ENCODE measurements around the gene SLC49A4.

The SLC49A4 gene

GRCh38 chr3:122777563-122777962 is 17.3 kb upstream of the SLC49A4 start:
- no peaks in the 10 kb centered on the region for H3K27me3 ChIP-seq
- H3K4me1 ChIP-seq (ENCODE audit: control insufficient read depth in 1 of 2, insufficient read depth in 1 of 2, low read depth in 1 of 2, low read length in 1 of 2), result peaks cover 12 to 16% of the 10 kb centered on the region in 2 experiments
- TF ChIP-seq, protein P1, sequence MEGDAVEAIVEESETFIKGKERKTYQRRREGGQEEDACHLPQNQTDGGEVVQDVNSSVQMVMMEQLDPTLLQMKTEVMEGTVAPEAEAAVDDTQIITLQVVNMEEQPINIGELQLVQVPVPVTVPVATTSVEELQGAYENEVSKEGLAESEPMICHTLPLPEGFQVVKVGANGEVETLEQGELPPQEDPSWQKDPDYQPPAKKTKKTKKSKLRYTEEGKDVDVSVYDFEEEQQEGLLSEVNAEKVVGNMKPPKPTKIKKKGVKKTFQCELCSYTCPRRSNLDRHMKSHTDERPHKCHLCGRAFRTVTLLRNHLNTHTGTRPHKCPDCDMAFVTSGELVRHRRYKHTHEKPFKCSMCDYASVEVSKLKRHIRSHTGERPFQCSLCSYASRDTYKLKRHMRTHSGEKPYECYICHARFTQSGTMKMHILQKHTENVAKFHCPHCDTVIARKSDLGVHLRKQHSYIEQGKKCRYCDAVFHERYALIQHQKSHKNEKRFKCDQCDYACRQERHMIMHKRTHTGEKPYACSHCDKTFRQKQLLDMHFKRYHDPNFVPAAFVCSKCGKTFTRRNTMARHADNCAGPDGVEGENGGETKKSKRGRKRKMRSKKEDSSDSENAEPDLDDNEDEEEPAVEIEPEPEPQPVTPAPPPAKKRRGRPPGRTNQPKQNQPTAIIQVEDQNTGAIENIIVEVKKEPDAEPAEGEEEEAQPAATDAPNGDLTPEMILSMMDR (IDR thresholded peaks at IDR 0.05), result no peak
- no peaks in the 10 kb centered on the region for H3K9me3 ChIP-seq
- H3K4me3 ChIP-seq (ENCODE audit: low read depth in 1 of 2, low read length in 1 of 2), result no peak overlapping the region
- H3K27ac ChIP-seq, result no peak overlapping the region
- peaks cover 8% of the 10 kb centered on the region for H3K36me3 ChIP-seq

DNA sequence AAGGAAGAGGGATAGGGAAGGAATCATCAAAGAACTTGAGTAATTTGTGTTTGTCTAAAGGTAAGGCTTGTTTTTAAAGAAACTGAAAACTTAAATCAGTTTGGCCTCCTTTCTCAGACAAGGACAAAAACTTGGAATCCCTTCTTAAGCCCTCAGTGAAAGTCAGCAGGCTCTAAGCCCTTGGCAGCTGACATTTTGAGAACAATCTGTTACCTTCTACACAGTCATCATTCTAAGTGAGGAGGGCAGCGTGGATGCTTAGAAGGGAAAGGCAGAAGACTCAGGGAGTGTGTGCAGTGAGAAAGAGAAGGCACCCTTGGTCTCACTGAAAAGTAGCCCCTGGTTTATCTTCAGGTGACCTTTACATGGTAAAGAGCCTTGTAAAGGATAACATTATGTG is 12.1 kb upstream of the SLC49A4 start:
- TF ChIP-seq, protein P1 (IDR thresholded peaks at IDR 0.05), result no peak

DNA sequence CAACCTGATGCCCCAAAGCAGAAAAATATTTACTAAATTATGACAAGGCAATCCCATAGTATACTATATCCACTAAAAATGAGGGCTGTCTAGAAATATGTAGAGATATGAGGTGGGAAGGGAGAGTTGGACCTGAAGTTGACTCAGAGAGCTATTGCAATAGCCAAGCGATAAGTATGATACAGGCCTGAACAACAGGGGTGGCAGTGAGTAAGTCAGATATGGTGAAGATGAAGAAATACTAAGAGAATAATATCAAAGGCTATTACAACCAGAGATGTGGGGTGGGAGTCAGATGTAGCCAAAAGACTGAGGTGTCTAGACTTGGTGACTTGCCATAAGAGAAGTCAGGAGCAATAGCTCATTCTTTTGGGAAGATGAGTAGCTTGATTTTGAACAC is 10.4 kb upstream of the SLC49A4 start:
- peak overlapping the region; percentile 13 for H3K27ac ChIP-seq
- no peaks in the 10 kb centered on the region for H3K36me3 ChIP-seq
- H3K4me1 ChIP-seq (ENCODE audit: control insufficient read depth in 1 of 2, insufficient read depth in 1 of 2, low read depth in 1 of 2, low read length in 1 of 2), result peaks cover 12 to 18% of the 10 kb centered on the region in 2 experiments
- H3K27me3 ChIP-seq, result no peaks in the 10 kb centered on the region
- TF ChIP-seq, protein P1 (IDR thresholded peaks at IDR 0.05), result no peak
- no peaks in the 10 kb centered on the region for H3K9me3 ChIP-seq
- no peak overlapping the region for H3K4me3 ChIP-seq (ENCODE audit: low read depth in 1 of 2, low read length in 1 of 2)

More for the DNA sequence above, 12.1 kb upstream of the SLC49A4 start:
- H3K9me3 ChIP-seq, result no peaks in the 10 kb centered on the region
- H3K4me3 ChIP-seq (ENCODE audit: low read depth in 1 of 2, low read length in 1 of 2), result no peak overlapping the region
- H3K36me3 ChIP-seq, result no peaks in the 10 kb centered on the region
- peak overlapping the region; percentile 38 for H3K27ac ChIP-seq
- peaks cover 0 to 2% of the 10 kb centered on the region in 2 experiments for H3K4me1 ChIP-seq (ENCODE audit: control insufficient read depth in 1 of 2, insufficient read depth in 1 of 2, low read depth in 1 of 2, low read length in 1 of 2)
- no peaks in the 10 kb centered on the region for H3K27me3 ChIP-seq

- no peaks in the 10 kb centered on the region for H3K36me3 ChIP-seq
- no peaks in the 10 kb centered on the region for H3K27me3 ChIP-seq
- H3K4me3 ChIP-seq (ENCODE audit: low read depth in 1 of 2, low read length in 1 of 2), result no peak overlapping the region
- no peaks in the 10 kb centered on the region for H3K9me3 ChIP-seq
- H3K4me1 ChIP-seq (ENCODE audit: control insufficient read depth in 1 of 2, insufficient read depth in 1 of 2, low read depth in 1 of 2, low read length in 1 of 2), result peaks cover 20 to 26% of the 10 kb centered on the region in 2 experiments
- TF ChIP-seq, protein P1 (IDR thresholded peaks at IDR 0.05), result no peak
- peak overlapping the region; percentile 13 for H3K27ac ChIP-seq
Measured at GRCh38 chr3:122785231-122785630, 9.6 kb upstream of the SLC49A4 start.

DNA sequence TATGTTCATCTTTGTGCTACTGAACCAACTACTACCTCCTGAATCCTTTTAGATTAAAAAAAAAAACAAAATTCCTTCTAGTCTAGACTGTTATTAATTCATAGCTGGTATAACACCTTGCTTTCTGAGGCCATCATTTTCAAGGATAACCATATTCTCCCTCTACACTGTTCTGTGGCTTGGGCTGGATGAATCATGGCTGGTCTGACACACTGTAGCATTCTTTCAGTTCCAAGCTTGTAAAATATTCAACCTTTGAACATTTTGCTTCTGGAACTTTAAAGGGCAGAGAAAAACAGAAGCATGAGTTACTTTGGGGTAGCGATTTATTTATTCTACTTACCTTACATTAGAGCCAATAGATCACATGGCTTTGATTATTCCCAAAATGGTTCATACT is 8.8 kb upstream of the SLC49A4 start:
- TF ChIP-seq, protein P1 (IDR thresholded peaks at IDR 0.05), result no peak
- no peaks in the 10 kb centered on the region for H3K36me3 ChIP-seq
- no peaks in the 10 kb centered on the region for H3K27me3 ChIP-seq
- no peak overlapping the region for H3K27ac ChIP-seq
- H3K4me3 ChIP-seq (ENCODE audit: low read depth in 1 of 2, low read length in 1 of 2), result no peak overlapping the region
- no peaks in the 10 kb centered on the region for H3K9me3 ChIP-seq
- H3K4me1 ChIP-seq (ENCODE audit: control insufficient read depth in 1 of 2, insufficient read depth in 1 of 2, low read depth in 1 of 2, low read length in 1 of 2), result peaks cover 22 to 28% of the 10 kb centered on the region in 2 experiments

- Histone ChIP-seq H3K9me3 (no peaks in the 10 kb centered on the region), H3K27ac (peak overlapping the region; percentile 67), H3K4me3 (ENCODE audit: low read depth in 1 of 2, low read length in 1 of 2) (no peak overlapping the region), H3K4me1 (ENCODE audit: control insufficient read depth in 1 of 2, insufficient read depth in 1 of 2, low read depth in 1 of 2, low read length in 1 of 2) (peaks cover 37 to 45% of the 10 kb centered on the region in 2 experiments), H3K27me3 (no peaks in the 10 kb centered on the region), H3K36me3 (no peaks in the 10 kb centered on the region)
- TF ChIP-seq, protein P1 (IDR thresholded peaks at IDR 0.05), result no peak
Measured at GRCh38 chr3:122787872-122788271, 7.0 kb upstream of the SLC49A4 start.
